GM13976 (cell line): ENCODE data around the gene KRT7.
"Not testable (repeated sequence)": the region's sequence is repeated elsewhere in the genome, so short reads cannot be mapped to it uniquely, and the experiment has no call there.

Experiments
- DNase-seq: peaks from one replicate; pipeline ENCODE4 v3.0.0; 2012; ENCODE audit warnings: low spot score
- in situ Hi-C: fragments of 300-500 bp; cut with MboI; formaldehyde crosslinking; loops from one replicate; pipeline ENCODE4 v1.12.0; 2022; ENCODE audit warnings: low sequenced_read_pairs, mixed read lengths, inconsistent platforms; ENCODE audit not compliant: unreplicated experiment
- TF ChIP-seq, protein P1 (sequence below): IDR thresholded peaks from 2 replicates; pipeline ENCODE4 v1.5.1; 2012; ENCODE audit warnings: borderline replicate concordance, mild to moderate bottlenecking; ENCODE audit not compliant: insufficient read depth; ENCODE audit errors: extremely low read depth, missing control alignments, control extremely low read depth

Gene KRT7

DNA sequence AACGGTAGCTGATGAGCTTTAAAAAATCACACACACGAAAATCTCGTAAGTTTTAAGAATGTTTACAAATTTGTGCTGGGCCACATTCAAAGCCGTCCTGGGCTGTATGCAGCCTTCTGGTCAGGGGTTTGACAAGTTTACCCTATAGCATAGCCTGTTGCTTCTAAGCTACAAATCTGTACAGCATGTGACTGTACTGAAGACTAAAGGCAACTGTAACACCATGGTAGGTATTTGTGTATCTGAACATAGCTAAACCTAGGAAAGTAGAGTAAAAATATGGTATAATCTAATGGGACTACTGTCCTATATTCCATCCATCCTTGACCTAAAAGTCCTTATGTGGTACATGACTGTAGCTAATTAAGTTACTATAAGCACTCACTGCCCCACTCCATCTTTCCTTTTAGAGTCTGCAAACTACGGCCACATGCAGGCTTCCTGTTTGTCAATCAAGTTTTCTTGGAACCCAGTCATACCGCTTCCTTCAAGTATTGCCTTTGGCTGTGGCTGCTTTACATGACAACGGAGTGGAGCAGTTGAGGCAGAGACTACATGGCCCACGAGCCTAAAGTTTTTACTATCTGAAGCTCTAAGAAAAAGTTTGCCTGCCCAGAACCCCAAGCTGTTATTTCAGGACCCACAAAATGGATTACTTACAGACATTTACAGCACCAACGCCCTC lies 18.5 kb downstream of the KRT7 start:
- TF ChIP-seq, protein P1, sequence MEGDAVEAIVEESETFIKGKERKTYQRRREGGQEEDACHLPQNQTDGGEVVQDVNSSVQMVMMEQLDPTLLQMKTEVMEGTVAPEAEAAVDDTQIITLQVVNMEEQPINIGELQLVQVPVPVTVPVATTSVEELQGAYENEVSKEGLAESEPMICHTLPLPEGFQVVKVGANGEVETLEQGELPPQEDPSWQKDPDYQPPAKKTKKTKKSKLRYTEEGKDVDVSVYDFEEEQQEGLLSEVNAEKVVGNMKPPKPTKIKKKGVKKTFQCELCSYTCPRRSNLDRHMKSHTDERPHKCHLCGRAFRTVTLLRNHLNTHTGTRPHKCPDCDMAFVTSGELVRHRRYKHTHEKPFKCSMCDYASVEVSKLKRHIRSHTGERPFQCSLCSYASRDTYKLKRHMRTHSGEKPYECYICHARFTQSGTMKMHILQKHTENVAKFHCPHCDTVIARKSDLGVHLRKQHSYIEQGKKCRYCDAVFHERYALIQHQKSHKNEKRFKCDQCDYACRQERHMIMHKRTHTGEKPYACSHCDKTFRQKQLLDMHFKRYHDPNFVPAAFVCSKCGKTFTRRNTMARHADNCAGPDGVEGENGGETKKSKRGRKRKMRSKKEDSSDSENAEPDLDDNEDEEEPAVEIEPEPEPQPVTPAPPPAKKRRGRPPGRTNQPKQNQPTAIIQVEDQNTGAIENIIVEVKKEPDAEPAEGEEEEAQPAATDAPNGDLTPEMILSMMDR: no peak
- in situ Hi-C loops: no loop called here
- no peak for DNase-seq

DNA sequence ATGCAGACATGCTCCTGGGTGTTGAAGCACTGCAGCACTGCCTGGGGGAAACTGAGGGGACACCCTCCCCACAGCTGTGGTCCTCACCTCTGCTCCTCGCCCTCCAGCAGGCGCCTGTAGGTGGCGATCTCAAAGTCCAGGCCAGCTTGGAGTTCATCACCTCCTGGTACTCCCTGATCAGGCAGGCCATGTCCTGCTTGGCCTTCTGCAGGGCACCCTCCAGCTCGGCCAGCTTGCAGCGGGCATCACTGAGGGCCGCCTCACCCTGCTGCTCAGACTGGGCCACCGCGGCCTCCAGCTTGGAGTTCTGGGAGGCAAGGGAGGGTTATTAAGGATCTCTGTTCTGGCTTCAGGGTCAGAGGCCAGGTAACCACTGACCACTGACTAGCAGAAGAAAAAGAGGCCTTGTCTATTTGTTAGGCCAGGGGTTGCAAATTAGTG lies 19.2 kb downstream of the KRT7 start:
- DNase-seq, in situ Hi-C loops: not testable (repeated sequence)

DNA sequence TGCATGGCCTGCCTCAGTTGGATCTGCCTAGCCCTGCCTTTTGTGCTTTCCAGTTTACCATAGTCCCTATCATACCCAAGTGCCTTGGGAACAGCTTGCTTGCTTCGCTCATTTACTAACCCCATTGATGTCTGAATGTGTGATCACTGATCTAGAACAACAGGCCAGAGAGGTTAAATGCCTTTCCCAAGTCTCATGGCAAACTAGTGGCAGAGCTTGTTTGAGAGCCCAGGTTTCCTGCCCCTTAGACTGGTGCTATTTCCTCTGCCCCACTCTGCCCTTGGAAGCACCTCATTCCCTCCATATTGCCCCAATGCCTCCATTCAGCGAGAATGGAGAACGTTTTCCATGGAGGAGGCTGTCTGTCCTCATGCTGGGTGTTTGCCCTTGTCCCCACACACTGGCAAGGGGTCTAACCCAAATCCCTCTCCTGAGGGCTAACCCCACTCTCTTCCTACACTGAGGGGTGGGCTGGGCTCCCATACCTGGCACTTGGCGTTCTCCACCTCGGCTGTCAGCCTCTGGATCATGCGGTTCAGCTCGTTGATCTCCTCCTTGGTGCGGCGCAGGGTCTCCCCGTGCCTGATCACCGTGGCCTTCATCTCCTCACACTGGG lies 19.8 kb downstream of the KRT7 start:
- no peak for DNase-seq
- in situ Hi-C loops: no loop called here
- TF ChIP-seq, protein P1: no peak

More for the DNA sequence above, 19.2 kb downstream of the KRT7 start:
- TF ChIP-seq, protein P1: peak; percentile 7

DNA sequence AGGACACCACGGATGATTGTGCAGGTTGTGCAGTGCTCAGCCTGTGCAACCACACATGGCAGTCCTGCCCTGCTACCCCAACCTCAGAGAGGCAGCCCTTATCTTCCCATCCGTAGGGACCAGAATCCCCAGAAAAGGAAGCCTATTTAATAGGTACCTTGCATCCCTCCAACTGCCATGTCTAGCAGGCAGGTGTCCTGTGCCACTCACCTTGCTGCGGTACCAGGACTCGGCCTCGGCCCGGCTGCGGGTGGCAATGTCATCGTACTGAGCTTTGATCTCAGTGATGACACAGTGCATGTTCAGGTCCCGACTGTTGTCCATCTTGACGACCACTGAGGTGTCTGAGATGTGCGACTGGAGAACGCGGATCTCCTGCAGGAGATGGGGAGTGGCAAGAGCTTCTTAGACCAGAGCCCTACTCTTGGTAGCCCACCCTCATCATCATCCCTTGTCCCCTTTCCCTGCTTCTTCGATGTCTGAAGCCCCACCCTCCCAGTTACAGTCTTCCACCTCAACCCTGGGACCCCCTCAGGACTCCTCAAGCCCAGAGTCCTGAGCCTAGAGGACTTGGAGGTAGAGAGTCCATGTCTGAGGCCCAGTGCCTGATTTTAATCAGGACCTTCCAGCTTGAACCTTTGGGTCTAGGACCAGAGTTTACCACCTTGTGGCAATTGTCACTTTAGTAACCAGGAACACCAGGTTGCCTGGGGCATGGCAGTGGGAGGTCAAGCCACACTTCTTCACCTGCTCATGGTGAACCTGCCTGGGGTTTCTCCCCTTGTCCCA lies 20.5 kb downstream of the KRT7 start:
- no peak for DNase-seq
- in situ Hi-C loops: no loop called here
- TF ChIP-seq, protein P1: no peak

DNA sequence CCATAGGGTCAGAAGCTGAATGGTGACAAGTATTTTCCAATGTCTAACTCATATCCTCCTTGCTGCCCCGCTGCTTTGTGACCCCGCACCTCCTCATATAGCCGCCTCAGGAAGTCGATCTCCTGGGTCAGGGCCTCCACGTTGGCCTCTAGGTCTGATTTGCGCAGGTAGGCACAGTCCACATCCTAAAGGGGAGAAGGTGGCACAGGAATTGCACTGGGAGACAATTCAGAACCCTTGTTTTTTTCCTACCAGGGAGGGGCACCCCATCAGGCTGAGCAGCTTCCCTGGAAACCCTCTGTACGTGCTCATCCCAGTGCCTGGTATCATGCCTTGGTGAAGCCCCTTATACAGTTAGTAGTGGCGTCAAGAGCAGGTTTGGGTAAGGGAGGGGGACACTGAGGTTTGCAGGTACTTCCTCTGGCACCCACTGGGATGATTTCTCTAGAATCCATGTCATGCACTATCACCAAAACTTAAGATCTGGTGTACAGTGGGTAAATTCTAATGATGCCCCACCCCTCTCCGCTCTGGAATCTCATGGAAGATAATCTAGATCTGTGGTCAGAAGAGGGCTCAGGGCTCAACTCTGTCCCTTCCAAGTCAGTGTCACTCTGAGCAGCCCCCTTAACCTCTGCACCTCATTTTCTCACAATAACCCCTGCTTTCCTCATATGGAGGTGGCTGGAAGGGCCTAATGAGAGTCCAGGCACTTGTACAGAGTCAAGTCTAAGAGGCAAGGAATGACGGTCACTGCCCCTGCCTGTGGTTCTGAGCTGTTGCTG lies 21.3 kb downstream of the KRT7 start:
- in situ Hi-C loops: no loop called here
- no peak for DNase-seq
- TF ChIP-seq, protein P1: no peak

DNA sequence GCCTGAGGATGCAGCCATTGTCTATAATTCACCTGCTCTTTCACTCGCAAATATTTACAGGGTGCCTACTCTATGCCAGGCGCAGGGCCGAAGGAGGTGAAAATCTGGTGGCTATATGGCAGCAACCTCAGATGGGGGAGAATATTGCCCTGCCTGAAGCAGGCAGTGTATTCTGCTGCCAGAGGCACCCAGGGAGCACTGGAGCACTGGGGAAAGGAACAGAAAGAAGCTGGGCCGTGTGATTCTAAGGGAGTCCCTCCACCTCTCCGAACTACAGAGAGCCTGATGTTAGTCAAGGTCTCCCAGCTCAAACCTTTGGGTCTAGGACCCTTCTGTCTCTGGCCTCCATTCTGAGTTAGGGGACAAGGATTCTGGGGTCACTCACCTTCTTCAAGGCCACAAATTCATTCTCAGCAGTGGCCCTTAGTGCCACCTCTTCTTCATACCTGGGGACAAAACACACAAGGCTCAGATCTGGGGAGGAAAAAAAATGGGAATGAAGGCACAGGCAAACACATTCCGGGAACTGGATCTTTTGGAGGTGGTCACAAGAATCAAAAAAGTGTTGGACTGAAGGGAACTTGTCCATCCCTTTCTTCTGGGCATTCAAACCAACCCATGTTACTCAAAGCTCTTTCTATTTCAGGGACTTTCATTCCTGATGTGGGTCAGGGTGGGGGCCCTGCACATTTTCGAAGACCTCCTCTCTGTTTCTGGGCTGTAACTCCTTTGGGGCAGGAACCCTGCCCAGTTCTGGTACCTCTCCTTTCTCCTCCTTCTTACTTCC lies 22.1 kb downstream of the KRT7 start:
- DNase-seq: no peak
- TF ChIP-seq, protein P1: no peak
- in situ Hi-C loops: no loop called here
